Measurements from ENCODE around the gene ALOX5AP.

DNA sequence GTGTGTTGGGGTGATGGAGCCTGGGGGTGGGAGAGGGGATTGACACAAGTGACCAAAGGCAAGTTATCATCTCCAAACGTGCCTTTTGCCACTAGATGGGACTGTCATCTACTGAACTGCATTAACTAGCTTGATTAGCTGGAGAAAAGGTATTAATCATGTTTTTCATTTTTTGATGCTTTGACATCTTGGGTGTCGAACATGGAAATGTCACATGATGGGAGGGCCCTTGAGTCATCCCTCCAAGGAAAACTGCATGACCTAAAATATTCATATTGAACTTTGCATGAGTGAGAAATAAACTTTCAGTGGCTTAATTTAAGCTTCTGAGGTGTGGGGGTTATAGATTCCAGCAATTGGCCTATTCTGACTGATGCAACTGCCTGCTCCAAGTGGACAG, 73.3 kb downstream of the ALOX5AP start:
- TF ChIP-seq, protein P1, sequence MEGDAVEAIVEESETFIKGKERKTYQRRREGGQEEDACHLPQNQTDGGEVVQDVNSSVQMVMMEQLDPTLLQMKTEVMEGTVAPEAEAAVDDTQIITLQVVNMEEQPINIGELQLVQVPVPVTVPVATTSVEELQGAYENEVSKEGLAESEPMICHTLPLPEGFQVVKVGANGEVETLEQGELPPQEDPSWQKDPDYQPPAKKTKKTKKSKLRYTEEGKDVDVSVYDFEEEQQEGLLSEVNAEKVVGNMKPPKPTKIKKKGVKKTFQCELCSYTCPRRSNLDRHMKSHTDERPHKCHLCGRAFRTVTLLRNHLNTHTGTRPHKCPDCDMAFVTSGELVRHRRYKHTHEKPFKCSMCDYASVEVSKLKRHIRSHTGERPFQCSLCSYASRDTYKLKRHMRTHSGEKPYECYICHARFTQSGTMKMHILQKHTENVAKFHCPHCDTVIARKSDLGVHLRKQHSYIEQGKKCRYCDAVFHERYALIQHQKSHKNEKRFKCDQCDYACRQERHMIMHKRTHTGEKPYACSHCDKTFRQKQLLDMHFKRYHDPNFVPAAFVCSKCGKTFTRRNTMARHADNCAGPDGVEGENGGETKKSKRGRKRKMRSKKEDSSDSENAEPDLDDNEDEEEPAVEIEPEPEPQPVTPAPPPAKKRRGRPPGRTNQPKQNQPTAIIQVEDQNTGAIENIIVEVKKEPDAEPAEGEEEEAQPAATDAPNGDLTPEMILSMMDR (IDR thresholded peaks at IDR 0.05; ENCODE audit: borderline replicate concordance, extremely low read depth, low read length, poor library complexity, severe bottlenecking), result no peak
- no peak for TF ChIP-seq EZH2 (IDR thresholded peaks at IDR 0.05; ENCODE audit: borderline replicate concordance, low read depth, low read length, severe bottlenecking)
